Nephron (organoid): ENCODE results near the gene OR2L13.

Experiments used
- H3K27ac Mint-ChIP-seq, 3 experiments: 2 replicates each; pipeline ENCODE4 v1.8.0; 2020; ENCODE audit warnings: mixed read lengths in 3 of 3, mild to moderate bottlenecking in 2 of 3, moderate library complexity in 1 of 3
- H3K27me3 Mint-ChIP-seq: 2 replicates; pipeline ENCODE4 v1.8.0; 2021; ENCODE audit warnings: low read depth, mild to moderate bottlenecking, moderate library complexity, mixed read lengths
- H3K36me3 Mint-ChIP-seq: 2 replicates; pipeline ENCODE4 v1.8.0; 2020; ENCODE audit warnings: low read depth, mixed read lengths
- H3K4me1 Mint-ChIP-seq: 2 replicates; pipeline ENCODE4 v1.8.0; 2020; ENCODE audit warnings: mixed read lengths
- H3K4me3 Mint-ChIP-seq, 3 experiments: 2 replicates each; pipeline ENCODE4 v1.8.0; 2020; ENCODE audit warnings: mild to moderate bottlenecking in 3 of 3, mixed read lengths in 3 of 3, moderate library complexity in 2 of 3
- H3K9me3 Mint-ChIP-seq: 2 replicates; pipeline ENCODE4 v1.8.0; 2020; ENCODE audit warnings: mixed read lengths
- TF ChIP-seq, protein P1 (sequence below), 3 experiments: fragments of 200-600 bp; sonication (generic); IDR thresholded peaks; one replicate each; pipeline ENCODE4 v1.5.0; 2021; ENCODE audit warnings: antibody characterized with exemption in 3 of 3; ENCODE audit not compliant: unreplicated experiment in 3 of 3

Gene OR2L13

DNA sequence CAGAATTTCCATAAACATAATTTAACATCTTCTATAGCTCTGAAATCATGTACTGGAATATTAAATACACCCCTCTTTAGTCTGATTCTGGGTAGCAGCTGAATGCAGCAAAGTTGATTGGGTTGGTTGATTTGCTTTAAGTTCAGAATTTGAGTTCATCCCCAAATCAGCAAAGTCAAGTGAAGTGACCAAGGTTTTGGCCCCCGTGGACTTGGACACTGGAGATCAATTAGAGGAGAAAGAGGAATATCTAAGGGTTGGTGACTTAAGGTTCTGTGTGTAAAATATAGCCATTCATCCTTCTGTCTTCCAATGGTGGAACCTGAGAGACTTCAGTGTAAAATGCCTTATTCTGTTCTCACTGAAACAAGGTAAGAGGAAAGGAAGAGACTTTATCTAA, at the start of gene OR2L13:
TSS of gene OR2L13 (plus strand) at position 301 of the 400 bp plus-strand sequence. CDS start 4,192 bp downstream, outside the sequence.
- no peaks in the 10 kb centered on the region for H3K27me3 Mint-ChIP-seq
- TF ChIP-seq, protein P1, sequence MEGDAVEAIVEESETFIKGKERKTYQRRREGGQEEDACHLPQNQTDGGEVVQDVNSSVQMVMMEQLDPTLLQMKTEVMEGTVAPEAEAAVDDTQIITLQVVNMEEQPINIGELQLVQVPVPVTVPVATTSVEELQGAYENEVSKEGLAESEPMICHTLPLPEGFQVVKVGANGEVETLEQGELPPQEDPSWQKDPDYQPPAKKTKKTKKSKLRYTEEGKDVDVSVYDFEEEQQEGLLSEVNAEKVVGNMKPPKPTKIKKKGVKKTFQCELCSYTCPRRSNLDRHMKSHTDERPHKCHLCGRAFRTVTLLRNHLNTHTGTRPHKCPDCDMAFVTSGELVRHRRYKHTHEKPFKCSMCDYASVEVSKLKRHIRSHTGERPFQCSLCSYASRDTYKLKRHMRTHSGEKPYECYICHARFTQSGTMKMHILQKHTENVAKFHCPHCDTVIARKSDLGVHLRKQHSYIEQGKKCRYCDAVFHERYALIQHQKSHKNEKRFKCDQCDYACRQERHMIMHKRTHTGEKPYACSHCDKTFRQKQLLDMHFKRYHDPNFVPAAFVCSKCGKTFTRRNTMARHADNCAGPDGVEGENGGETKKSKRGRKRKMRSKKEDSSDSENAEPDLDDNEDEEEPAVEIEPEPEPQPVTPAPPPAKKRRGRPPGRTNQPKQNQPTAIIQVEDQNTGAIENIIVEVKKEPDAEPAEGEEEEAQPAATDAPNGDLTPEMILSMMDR (IDR thresholded peaks at IDR 0.05; ENCODE audit: unreplicated experiment in 3 of 3) = no peak
- H3K4me1 Mint-ChIP-seq = no peaks in the 10 kb centered on the region
- no peak within 1 kb of the TSS for H3K4me3 Mint-ChIP-seq
- H3K36me3 Mint-ChIP-seq = no peaks in the 10 kb centered on the region
- peaks cover 63% of the 10 kb centered on the region for H3K9me3 Mint-ChIP-seq
- H3K27ac Mint-ChIP-seq = no peak within 1 kb of the TSS

GRCh38 chr1:248045209-248045608, 49.8 kb upstream of the OR2L13 start:
- no peak overlapping the region for H3K27ac Mint-ChIP-seq
- H3K4me1 Mint-ChIP-seq = no peaks in the 10 kb centered on the region
- TF ChIP-seq, protein P1 (IDR thresholded peaks at IDR 0.05; ENCODE audit: unreplicated experiment in 3 of 3) = no peak

DNA sequence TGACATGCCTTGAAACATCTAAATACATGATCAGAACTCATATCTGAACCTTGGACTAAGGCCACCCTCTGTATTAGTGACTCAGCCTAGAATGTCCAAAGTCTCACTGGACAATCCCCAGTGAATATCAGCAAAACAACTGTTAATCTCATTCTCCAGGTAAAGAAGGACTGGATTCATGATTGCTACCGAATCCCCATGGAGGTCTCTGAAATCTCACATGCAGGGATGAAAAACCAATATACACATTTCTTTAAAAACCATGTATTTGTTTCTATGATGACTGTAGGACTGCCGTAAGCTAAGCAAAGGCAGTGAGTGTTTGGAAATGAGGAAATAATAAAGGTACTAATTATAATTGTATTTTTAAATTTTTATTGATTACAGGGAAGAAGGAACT, 48.4 kb upstream of the OR2L13 start, which contains the start of gene OR2L3:
TSS of gene OR2L3 (plus strand) at position 301 of the 400 bp plus-strand sequence. CDS start 13,846 bp downstream, outside the sequence.
- Mint-ChIP-seq H3K36me3 (peaks cover 3% of the 10 kb centered on the region), H3K27me3 (no peaks in the 10 kb centered on the region), H3K27ac (no peak within 1 kb of the TSS), H3K4me3 (no peak within 1 kb of the TSS), H3K4me1 (no peaks in the 10 kb centered on the region), H3K9me3 (peaks cover 42% of the 10 kb centered on the region)
- TF ChIP-seq, protein P1 (IDR thresholded peaks at IDR 0.05; ENCODE audit: unreplicated experiment in 3 of 3) = no peak

More at GRCh38 chr1:248045209-248045608, 49.8 kb upstream of the OR2L13 start:
- no peaks in the 10 kb centered on the region for H3K27me3 Mint-ChIP-seq
- peaks cover 44% of the 10 kb centered on the region for H3K9me3 Mint-ChIP-seq
- no peak overlapping the region for H3K4me3 Mint-ChIP-seq
- no peaks in the 10 kb centered on the region for H3K36me3 Mint-ChIP-seq

DNA sequence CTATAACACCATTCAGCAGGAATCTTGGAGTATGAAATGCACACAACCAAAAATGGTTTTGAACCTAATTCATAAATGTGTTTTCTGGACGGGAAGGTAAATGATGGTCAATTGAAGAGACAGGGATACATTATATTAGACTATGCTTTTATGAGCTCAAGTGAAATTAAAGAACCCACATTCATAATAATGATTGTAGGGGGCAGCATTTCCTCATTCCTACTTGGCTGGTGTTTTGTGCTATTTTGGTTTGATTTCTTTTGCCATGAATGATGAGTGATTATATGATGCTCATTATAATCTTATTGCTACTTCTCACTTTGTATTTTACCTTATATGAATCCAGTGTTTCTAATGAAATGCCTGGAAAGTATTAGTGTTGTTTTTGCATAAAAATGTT, 48.0 kb upstream of the OR2L13 start:
- peaks cover 42% of the 10 kb centered on the region for H3K9me3 Mint-ChIP-seq
- peaks cover 3% of the 10 kb centered on the region for H3K36me3 Mint-ChIP-seq
- no peak overlapping the region for H3K27ac Mint-ChIP-seq
- no peak overlapping the region for H3K4me3 Mint-ChIP-seq
- H3K27me3 Mint-ChIP-seq = no peaks in the 10 kb centered on the region
- H3K4me1 Mint-ChIP-seq = no peaks in the 10 kb centered on the region
- TF ChIP-seq, protein P1 (IDR thresholded peaks at IDR 0.05; ENCODE audit: unreplicated experiment in 3 of 3) = no peak

DNA sequence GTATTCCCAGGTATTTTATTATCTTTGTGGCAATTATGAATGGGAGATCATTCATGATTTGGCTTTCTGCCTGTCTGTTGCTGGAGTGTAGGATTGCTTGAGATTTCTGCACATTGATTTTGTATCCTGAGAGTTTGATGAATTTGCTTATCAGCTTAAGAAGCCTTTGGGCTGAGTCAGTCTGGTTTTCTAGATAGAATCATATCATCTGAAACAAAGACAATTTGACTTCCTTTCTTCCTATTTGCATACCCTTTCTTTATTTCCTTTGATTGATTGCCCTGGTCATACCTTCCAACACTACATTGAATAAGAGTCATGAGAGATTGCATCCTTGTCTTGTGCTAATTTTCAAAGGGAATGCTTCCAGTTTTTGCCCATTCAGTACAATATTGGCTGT, 40.3 kb upstream of the OR2L13 start:
- H3K36me3 Mint-ChIP-seq = peaks cover 3% of the 10 kb centered on the region
- H3K4me3 Mint-ChIP-seq = no peak overlapping the region
- no peaks in the 10 kb centered on the region for H3K4me1 Mint-ChIP-seq
- peaks cover 44% of the 10 kb centered on the region for H3K9me3 Mint-ChIP-seq
- H3K27ac Mint-ChIP-seq = no peak overlapping the region
- TF ChIP-seq, protein P1 (IDR thresholded peaks at IDR 0.05; ENCODE audit: unreplicated experiment in 3 of 3) = no peak
- no peaks in the 10 kb centered on the region for H3K27me3 Mint-ChIP-seq

DNA sequence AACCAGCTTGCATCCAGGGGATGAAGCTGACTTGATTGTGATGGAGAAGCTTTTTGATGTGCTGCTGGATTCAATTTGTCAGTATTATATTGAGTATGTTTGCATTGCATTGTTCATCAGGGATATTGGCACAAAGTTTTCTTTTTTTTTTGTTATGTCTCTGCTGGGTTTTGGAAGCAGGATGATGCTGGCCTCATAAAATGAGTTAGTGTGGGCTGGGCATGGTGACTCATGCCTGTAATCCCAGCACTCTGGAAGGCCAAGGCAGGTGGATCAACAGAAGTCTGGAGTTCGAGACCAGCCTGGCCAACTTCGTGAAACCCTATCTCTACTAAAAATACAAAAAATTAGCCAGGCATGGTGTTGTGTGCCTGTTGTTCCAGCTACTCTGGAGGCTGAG, 39.7 kb upstream of the OR2L13 start:
- Mint-ChIP-seq H3K27ac (no peak overlapping the region), H3K4me3 (no peak overlapping the region), H3K9me3 (peaks cover 41% of the 10 kb centered on the region), H3K27me3 (no peaks in the 10 kb centered on the region), H3K4me1 (no peaks in the 10 kb centered on the region), H3K36me3 (peaks cover 3% of the 10 kb centered on the region)
- TF ChIP-seq, protein P1 (IDR thresholded peaks at IDR 0.05; ENCODE audit: unreplicated experiment in 3 of 3) = no peak
